Measurements from ENCODE around the gene PADI1. TPM values are rescaled to one million over a fixed set of nuclear protein-coding genes. Genes with fewer than 3 reads are reported as not detected.

PADI1 gene
- total RNA-seq, 1 donor from 2014 or later: not detected

DNA sequence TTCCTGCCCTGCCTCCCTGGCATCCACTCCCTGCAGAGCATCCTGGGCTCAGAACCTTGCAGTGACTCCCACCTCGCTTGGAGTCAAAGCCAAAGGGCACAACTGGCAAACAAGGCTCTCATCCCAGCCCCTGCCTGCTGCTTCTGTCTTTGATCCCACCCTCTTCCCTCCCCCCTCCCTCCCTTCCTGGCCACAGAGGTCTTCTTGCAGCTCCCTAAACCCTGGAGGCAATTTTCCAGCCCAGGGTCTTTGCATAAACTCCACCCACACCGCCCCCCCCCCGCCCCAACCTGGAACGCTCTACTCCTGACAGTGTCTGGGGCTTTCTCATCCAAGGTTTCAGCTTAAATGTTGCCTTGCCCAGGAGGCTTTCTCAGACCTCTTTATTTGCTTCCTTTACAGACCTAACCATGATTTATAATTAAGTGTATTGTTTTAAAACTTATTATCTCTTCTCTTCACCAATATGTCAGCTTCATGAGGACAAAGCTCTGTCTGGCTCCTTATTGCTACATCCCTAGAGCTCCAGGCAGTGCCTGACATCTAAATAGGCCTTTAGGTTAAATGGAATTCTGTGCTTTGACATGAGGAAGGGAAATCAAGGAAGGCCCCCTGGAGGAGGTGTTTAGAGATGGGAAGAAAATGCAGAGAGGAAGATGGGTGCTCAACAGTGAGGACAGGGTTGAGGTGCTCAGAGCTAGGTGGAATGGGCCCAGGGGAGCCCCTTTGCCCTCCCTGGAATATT lies 37.7 kb upstream of the PADI1 start:
- Mint-ChIP-seq H3K4me3 (ENCODE audit: low read depth) (no peak overlapping the region), H3K9me3 (ENCODE audit: low read depth) (no peaks in the 10 kb centered on the region), H3K27me3 (peaks cover 19% of the 10 kb centered on the region), H3K27ac (no peak overlapping the region), H3K36me3 (ENCODE audit: insufficient read depth) (no peaks in the 10 kb centered on the region), H3K4me1 (ENCODE audit: low read depth) (no peaks in the 10 kb centered on the region)
- DNase-seq (ENCODE audit: low spot score, unreplicated experiment): no peak
- TF ChIP-seq, protein P1, sequence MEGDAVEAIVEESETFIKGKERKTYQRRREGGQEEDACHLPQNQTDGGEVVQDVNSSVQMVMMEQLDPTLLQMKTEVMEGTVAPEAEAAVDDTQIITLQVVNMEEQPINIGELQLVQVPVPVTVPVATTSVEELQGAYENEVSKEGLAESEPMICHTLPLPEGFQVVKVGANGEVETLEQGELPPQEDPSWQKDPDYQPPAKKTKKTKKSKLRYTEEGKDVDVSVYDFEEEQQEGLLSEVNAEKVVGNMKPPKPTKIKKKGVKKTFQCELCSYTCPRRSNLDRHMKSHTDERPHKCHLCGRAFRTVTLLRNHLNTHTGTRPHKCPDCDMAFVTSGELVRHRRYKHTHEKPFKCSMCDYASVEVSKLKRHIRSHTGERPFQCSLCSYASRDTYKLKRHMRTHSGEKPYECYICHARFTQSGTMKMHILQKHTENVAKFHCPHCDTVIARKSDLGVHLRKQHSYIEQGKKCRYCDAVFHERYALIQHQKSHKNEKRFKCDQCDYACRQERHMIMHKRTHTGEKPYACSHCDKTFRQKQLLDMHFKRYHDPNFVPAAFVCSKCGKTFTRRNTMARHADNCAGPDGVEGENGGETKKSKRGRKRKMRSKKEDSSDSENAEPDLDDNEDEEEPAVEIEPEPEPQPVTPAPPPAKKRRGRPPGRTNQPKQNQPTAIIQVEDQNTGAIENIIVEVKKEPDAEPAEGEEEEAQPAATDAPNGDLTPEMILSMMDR (IDR thresholded peaks at IDR 0.05; ENCODE audit: unreplicated experiment): no peak

DNA sequence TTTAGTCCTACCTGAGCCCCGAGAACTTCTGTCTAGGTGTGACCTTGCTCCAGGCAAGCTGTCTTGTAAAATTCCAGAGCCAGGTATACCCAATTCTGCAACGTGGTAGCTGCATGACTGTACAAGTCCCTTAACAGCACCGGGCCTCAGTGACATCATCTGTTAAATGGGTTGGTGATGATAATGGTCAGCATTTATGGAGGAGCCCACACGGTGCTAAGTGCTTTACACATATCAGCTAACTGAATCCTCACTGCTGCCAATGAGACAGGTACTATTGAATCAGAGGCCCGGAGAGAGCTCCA lies 37.2 kb upstream of the PADI1 start:
- Mint-ChIP-seq H3K9me3 (ENCODE audit: low read depth) (no peaks in the 10 kb centered on the region), H3K4me3 (ENCODE audit: low read depth) (no peak overlapping the region), H3K27me3 (peaks cover 19% of the 10 kb centered on the region), H3K27ac (no peak overlapping the region), H3K36me3 (ENCODE audit: insufficient read depth) (no peaks in the 10 kb centered on the region), H3K4me1 (ENCODE audit: low read depth) (no peaks in the 10 kb centered on the region)
- TF ChIP-seq, protein P1 (IDR thresholded peaks at IDR 0.05; ENCODE audit: unreplicated experiment): no peak
- no peak for DNase-seq (ENCODE audit: low spot score, unreplicated experiment)

DNA sequence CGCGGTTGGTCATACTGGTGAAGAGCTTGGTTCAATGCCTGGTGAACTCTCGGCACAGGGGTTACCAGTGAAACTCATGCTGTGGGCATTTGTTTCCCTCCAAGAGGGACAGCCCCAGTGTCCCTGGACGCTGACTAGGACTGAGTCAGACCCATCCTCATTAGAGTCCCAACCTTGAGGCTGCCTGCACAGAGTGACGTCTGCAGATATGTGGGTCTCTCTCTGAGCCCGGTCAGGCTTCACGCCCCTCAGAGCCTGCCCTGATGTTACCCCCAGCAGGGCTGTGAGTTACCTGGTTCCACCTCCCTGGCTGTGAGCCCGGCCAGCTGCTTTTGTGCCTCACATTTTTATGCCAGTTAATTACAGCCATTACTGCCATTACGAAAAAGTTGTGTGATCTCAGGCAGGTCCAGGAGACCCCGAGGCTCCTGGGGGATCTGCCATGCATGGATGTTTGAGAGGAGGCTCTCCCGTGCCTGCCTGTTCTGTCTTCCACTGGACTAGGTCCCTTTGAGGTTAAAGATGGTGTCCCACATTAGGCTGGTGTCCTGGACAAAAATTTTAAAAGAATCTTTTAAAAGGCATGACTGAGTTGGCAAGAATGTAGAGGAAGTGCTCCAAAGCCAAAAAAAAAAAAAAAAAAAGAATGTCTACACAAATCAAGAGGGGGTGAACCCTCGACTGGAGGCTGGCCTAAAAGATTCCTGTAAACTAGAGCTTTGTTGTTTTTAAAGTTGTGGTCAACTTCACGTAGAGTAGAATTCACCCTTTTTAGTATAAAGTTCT lies 36.6 kb upstream of the PADI1 start:
- H3K4me1 Mint-ChIP-seq (ENCODE audit: low read depth): no peaks in the 10 kb centered on the region
- no peak for DNase-seq (ENCODE audit: low spot score, unreplicated experiment)
- no peak overlapping the region for H3K27ac Mint-ChIP-seq
- TF ChIP-seq, protein P1 (IDR thresholded peaks at IDR 0.05; ENCODE audit: unreplicated experiment): no peak
- no peaks in the 10 kb centered on the region for H3K36me3 Mint-ChIP-seq (ENCODE audit: insufficient read depth)
- peaks cover 21% of the 10 kb centered on the region for H3K27me3 Mint-ChIP-seq
- H3K9me3 Mint-ChIP-seq (ENCODE audit: low read depth): no peaks in the 10 kb centered on the region
- no peak overlapping the region for H3K4me3 Mint-ChIP-seq (ENCODE audit: low read depth)

DNA sequence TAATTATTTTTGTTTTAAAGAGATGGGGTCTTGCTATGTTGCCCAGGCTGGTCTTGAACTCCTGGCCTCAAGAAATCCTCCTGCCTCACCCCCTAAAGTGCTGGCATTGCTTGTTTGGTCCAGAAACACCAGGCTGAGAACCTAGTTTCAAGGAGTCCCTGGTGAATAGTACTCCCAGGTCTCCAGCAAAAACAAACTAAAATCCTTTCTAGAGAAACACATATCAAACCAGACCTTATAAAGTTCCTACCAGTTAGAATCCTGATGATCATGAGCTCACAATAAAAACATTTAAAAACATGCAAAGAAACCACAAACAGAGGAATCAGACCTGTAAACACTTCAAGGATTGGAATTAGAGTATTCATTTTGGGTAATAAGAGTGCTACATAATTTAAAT lies 34.4 kb upstream of the PADI1 start:
- Mint-ChIP-seq H3K27ac (no peak overlapping the region), H3K4me3 (ENCODE audit: low read depth) (no peak overlapping the region), H3K27me3 (peaks cover 16% of the 10 kb centered on the region), H3K36me3 (ENCODE audit: insufficient read depth) (no peaks in the 10 kb centered on the region), H3K9me3 (ENCODE audit: low read depth) (peaks cover 3% of the 10 kb centered on the region), H3K4me1 (ENCODE audit: low read depth) (no peaks in the 10 kb centered on the region)
- no peak for DNase-seq (ENCODE audit: low spot score, unreplicated experiment)
- TF ChIP-seq, protein P1 (IDR thresholded peaks at IDR 0.05; ENCODE audit: unreplicated experiment): no peak

DNA sequence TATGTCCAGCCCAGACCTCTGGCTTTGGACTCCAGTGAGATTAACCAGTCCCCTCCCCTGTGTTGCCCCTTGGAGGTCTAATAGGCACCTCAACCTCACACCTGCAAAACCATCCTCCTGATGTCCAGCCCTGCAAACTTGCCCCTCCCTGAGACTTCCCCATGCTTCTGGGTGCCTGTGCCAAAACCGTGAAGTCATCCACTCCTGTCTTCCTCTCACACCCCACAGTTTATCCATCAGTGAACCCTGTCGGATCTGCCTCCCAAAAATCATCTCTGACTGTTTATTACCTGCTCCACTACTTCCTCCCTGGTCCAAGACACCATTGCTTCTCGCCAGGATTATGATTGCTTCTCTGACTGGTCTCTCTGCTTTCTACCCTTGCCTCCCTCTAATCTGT lies 31.7 kb upstream of the PADI1 start:
- peaks cover 9% of the 10 kb centered on the region for H3K27me3 Mint-ChIP-seq

More for the DNA sequence above, 31.7 kb upstream of the PADI1 start:
- Mint-ChIP-seq H3K4me1 (ENCODE audit: low read depth) (no peaks in the 10 kb centered on the region), H3K9me3 (ENCODE audit: low read depth) (peaks cover 3% of the 10 kb centered on the region), H3K36me3 (ENCODE audit: insufficient read depth) (no peaks in the 10 kb centered on the region), H3K27ac (no peak overlapping the region), H3K4me3 (ENCODE audit: low read depth) (no peak overlapping the region)
- DNase-seq (ENCODE audit: low spot score, unreplicated experiment): no peak
- TF ChIP-seq, protein P1 (IDR thresholded peaks at IDR 0.05; ENCODE audit: unreplicated experiment): no peak

Data from progenitor cell of endocrine pancreas (in vitro differentiated cells).